ENCODE measurements around the gene NUP37. TPM values are rescaled to one million over a fixed set of nuclear protein-coding genes. Genes with fewer than 3 reads are reported as not detected.
"Not testable (repeated sequence)": the region's sequence is repeated elsewhere in the genome, so short reads cannot be mapped to it uniquely, and the experiment has no call there.

Gene NUP37
- total RNA-seq, 2 experiments from 2014 or later, result 47.7 to 49.2 TPM

GRCh38 chr12:102120564-102120873, 605 bp upstream of the NUP37 start:
- Mint-ChIP-seq H3K27me3 (no peaks in the 10 kb centered on the region), H3K36me3 (peaks cover 20% of the 10 kb centered on the region), H3K9me3 (no peaks in the 10 kb centered on the region), H3K4me1 (peaks cover 34% of the 10 kb centered on the region), H3K27ac (peak overlapping the region; percentile 94), H3K4me3 (peak overlapping the region; percentile 97)
- ATAC-seq (ENCODE audit: low read depth) (no peak), DNase-seq (no peak)
- POLR2A ChIA-PET, result interaction anchor here (1.4 to 3.2 kb wide), 2 partner anchors 59 to 358 kb away, joined by 3 to 19 read pairs; partner anchors contain the start of gene WASHC3

GRCh38 chr12:102118874-102119273, 1.0 kb downstream of the NUP37 start:
- peaks cover 13% of the 10 kb centered on the region for H3K36me3 Mint-ChIP-seq
- H3K4me1 Mint-ChIP-seq, result peaks cover 32% of the 10 kb centered on the region
- peak overlapping the region; percentile 97 for H3K4me3 Mint-ChIP-seq
- H3K9me3 Mint-ChIP-seq, result no peaks in the 10 kb centered on the region
- no peaks in the 10 kb centered on the region for H3K27me3 Mint-ChIP-seq
- ATAC-seq (ENCODE audit: low read depth), result no peak
- H3K27ac Mint-ChIP-seq, result peak overlapping the region; percentile 38
- no peak for DNase-seq
- POLR2A ChIA-PET, result interaction anchor here (0.9 to 3.2 kb wide), 3 partner anchors 13 to 241 kb away, joined by 3 to 19 read pairs (median 3); partner anchors contain the start of genes DRAM1 and WASHC3

- DNase-seq (no peak), ATAC-seq (ENCODE audit: low read depth) (no peak)
- POLR2A ChIA-PET, result interaction anchor here (1.5 kb wide), 1 partner anchor 55 kb away, joined by 5 read pairs; the partner anchor contains the start of gene WASHC3
- Mint-ChIP-seq H3K27ac (no peak overlapping the region), H3K4me1 (peaks cover 14% of the 10 kb centered on the region), H3K36me3 (peaks cover 18% of the 10 kb centered on the region), H3K4me3 (no peak overlapping the region), H3K9me3 (no peaks in the 10 kb centered on the region), H3K27me3 (no peaks in the 10 kb centered on the region)
These were observed 3.5 kb downstream of the NUP37 start for GRCh38 chr12:102116392-102116791.

- no peaks in the 10 kb centered on the region for H3K27me3 Mint-ChIP-seq
- H3K4me3 Mint-ChIP-seq, result no peak overlapping the region
- DNase-seq (no peak), ATAC-seq (ENCODE audit: low read depth) (no peak)
- H3K36me3 Mint-ChIP-seq, result peaks cover 31% of the 10 kb centered on the region
- peaks cover 7% of the 10 kb centered on the region for H3K4me1 Mint-ChIP-seq
- no peaks in the 10 kb centered on the region for H3K9me3 Mint-ChIP-seq
- no peak overlapping the region for H3K27ac Mint-ChIP-seq
- POLR2A ChIA-PET, result no interaction called here
These were observed 5.7 kb downstream of the NUP37 start for GRCh38 chr12:102114212-102114611.

- no peak for ATAC-seq (ENCODE audit: low read depth)
- DNase-seq, result no peak
- POLR2A ChIA-PET, result no interaction called here
- peaks cover 55% of the 10 kb centered on the region for H3K36me3 Mint-ChIP-seq
- peaks cover 2% of the 10 kb centered on the region for H3K4me1 Mint-ChIP-seq
- H3K4me3 Mint-ChIP-seq, result no peak overlapping the region
- peaks cover 12% of the 10 kb centered on the region for H3K9me3 Mint-ChIP-seq
- no peak overlapping the region for H3K27ac Mint-ChIP-seq
- no peaks in the 10 kb centered on the region for H3K27me3 Mint-ChIP-seq
These were observed 9.1 kb downstream of the NUP37 start for GRCh38 chr12:102110782-102111181.

GRCh38 chr12:102107970-102108369, 11.9 kb downstream of the NUP37 start:
- Mint-ChIP-seq H3K27ac (no peak overlapping the region), H3K4me1 (peaks cover 2% of the 10 kb centered on the region), H3K4me3 (no peak overlapping the region), H3K36me3 (peaks cover 82% of the 10 kb centered on the region), H3K9me3 (peaks cover 23% of the 10 kb centered on the region), H3K27me3 (no peaks in the 10 kb centered on the region)
- POLR2A ChIA-PET, result no interaction called here
- no peak for ATAC-seq (ENCODE audit: low read depth)
- no peak for DNase-seq

- Mint-ChIP-seq H3K4me1 (peaks cover 2% of the 10 kb centered on the region), H3K27ac (no peak overlapping the region), H3K27me3 (no peaks in the 10 kb centered on the region), H3K4me3 (no peak overlapping the region), H3K36me3 (peaks cover 87% of the 10 kb centered on the region), H3K9me3 (peaks cover 23% of the 10 kb centered on the region)
- DNase-seq, result no peak
- ATAC-seq (ENCODE audit: low read depth), result no peak
- POLR2A ChIA-PET, result no interaction called here
These were observed 13.0 kb downstream of the NUP37 start for GRCh38 chr12:102106905-102107304.

GRCh38 chr12:102096855-102097254, 23.1 kb downstream of the NUP37 start:
- H3K27ac Mint-ChIP-seq, result no peak overlapping the region
- H3K4me1 Mint-ChIP-seq, result no peaks in the 10 kb centered on the region
- no peaks in the 10 kb centered on the region for H3K27me3 Mint-ChIP-seq
- DNase-seq (no peak), ATAC-seq (ENCODE audit: low read depth) (no peak)
- peaks cover 23% of the 10 kb centered on the region for H3K36me3 Mint-ChIP-seq
- H3K4me3 Mint-ChIP-seq, result no peak overlapping the region
- H3K9me3 Mint-ChIP-seq, result no peaks in the 10 kb centered on the region
- POLR2A ChIA-PET, result no interaction called here

GRCh38 chr12:102095677-102096263, 24.1 kb downstream of the NUP37 start:
- peaks cover 24% of the 10 kb centered on the region for H3K36me3 Mint-ChIP-seq
- ATAC-seq (ENCODE audit: low read depth) (peak; percentile 72), DNase-seq (no peak)
- H3K9me3 Mint-ChIP-seq, result no peaks in the 10 kb centered on the region
- H3K27me3 Mint-ChIP-seq, result no peaks in the 10 kb centered on the region
- no peak overlapping the region for H3K4me3 Mint-ChIP-seq
- POLR2A ChIA-PET, result interaction anchor here (0.7 kb wide), 1 partner anchor 326 kb away, joined by 3 read pairs; no protein-coding TSS in a partner anchor
- no peak overlapping the region for H3K27ac Mint-ChIP-seq
- no peaks in the 10 kb centered on the region for H3K4me1 Mint-ChIP-seq

- Mint-ChIP-seq H3K4me3 (no peak overlapping the region), H3K27ac (no peak overlapping the region), H3K4me1 (no peaks in the 10 kb centered on the region), H3K27me3 (no peaks in the 10 kb centered on the region), H3K36me3 (peaks cover 24% of the 10 kb centered on the region), H3K9me3 (peaks cover 4% of the 10 kb centered on the region)
- ATAC-seq (ENCODE audit: low read depth) (no peak), DNase-seq (no peak)
- POLR2A ChIA-PET, result no interaction called here
These were observed 26.6 kb downstream of the NUP37 start for GRCh38 chr12:102093319-102093718.

GRCh38 chr12:102089228-102089835, 30.6 kb downstream of the NUP37 start:
- peaks cover 32% of the 10 kb centered on the region for H3K36me3 Mint-ChIP-seq
- H3K27ac Mint-ChIP-seq; DNase-seq; H3K4me1 Mint-ChIP-seq; ATAC-seq (ENCODE audit: low read depth); H3K27me3 Mint-ChIP-seq; POLR2A ChIA-PET; H3K4me3 Mint-ChIP-seq; H3K9me3 Mint-ChIP-seq: not testable (repeated sequence)

GRCh38 chr12:102080842-102081241, 39.1 kb downstream of the NUP37 start:
- no peak for ATAC-seq (ENCODE audit: low read depth)
- POLR2A ChIA-PET, result no interaction called here
- no peaks in the 10 kb centered on the region for H3K9me3 Mint-ChIP-seq
- peaks cover 2% of the 10 kb centered on the region for H3K4me1 Mint-ChIP-seq
- no peak overlapping the region for H3K4me3 Mint-ChIP-seq
- peaks cover 43% of the 10 kb centered on the region for H3K36me3 Mint-ChIP-seq
- no peak for DNase-seq
- H3K27ac Mint-ChIP-seq, result no peak overlapping the region
- no peaks in the 10 kb centered on the region for H3K27me3 Mint-ChIP-seq

GRCh38 chr12:102072092-102072491, 47.8 kb downstream of the NUP37 start:
- DNase-seq; H3K27me3 Mint-ChIP-seq; H3K4me3 Mint-ChIP-seq; POLR2A ChIA-PET; H3K4me1 Mint-ChIP-seq; H3K27ac Mint-ChIP-seq; H3K9me3 Mint-ChIP-seq; ATAC-seq (ENCODE audit: low read depth): not testable (repeated sequence)
- H3K36me3 Mint-ChIP-seq, result peaks cover 10% of the 10 kb centered on the region

- DNase-seq (no peak), ATAC-seq (ENCODE audit: low read depth) (no peak)
- Mint-ChIP-seq H3K36me3 (peaks cover 2% of the 10 kb centered on the region), H3K27ac (no peak overlapping the region), H3K27me3 (peaks cover 1% of the 10 kb centered on the region), H3K4me3 (no peak overlapping the region), H3K4me1 (no peaks in the 10 kb centered on the region), H3K9me3 (no peaks in the 10 kb centered on the region)
- POLR2A ChIA-PET, result interaction anchor here (0.7 kb wide), 1 partner anchor 28 kb away, joined by 3 read pairs; no protein-coding TSS in a partner anchor
These were observed 50.2 kb downstream of the NUP37 start for GRCh38 chr12:102069707-102070106.

Measured in activated naive CD8-positive, alpha-beta T cell treated with anti-CD3 and anti-CD28 coated beads, Interleukin-2, amount 10 ng/mL, durations not matched to agents 7 days and 5 days (primary cell).